GM12872 (cell line): ENCODE results near the gene MAP4K4.

Experiments used
- CTCF ChIP-seq: IDR thresholded peaks from 3 replicates; pipeline ENCODE4 v1.5.1; 2011; ENCODE audit warnings: low read depth, mild to moderate bottlenecking, low read length, moderate library complexity; ENCODE audit not compliant: insufficient read depth

MAP4K4 gene

GRCh38 chr2:101725038-101725437 lies 27.5 kb downstream of the MAP4K4 start:
- no peak for TF ChIP-seq CTCF

GRCh38 chr2:101725515-101726192 lies 28.1 kb downstream of the MAP4K4 start:
- TF ChIP-seq CTCF: peak; percentile 41; the same call in 2 of the 3 replicates

- TF ChIP-seq CTCF: no peak
Measured at GRCh38 chr2:101728865-101729264, 31.4 kb downstream of the MAP4K4 start.

- no peak for TF ChIP-seq CTCF
Measured at GRCh38 chr2:101729521-101730190, 32.1 kb downstream of the MAP4K4 start.

- no peak for TF ChIP-seq CTCF
Measured at GRCh38 chr2:101731221-101732054, 33.9 kb downstream of the MAP4K4 start.

GRCh38 chr2:101732199-101732598 lies 34.7 kb downstream of the MAP4K4 start:
- no peak for TF ChIP-seq CTCF

GRCh38 chr2:101732773-101733256 lies 35.3 kb downstream of the MAP4K4 start:
- TF ChIP-seq CTCF: no peak
